Colonic mucosa (tissue), 4 donors: Measurements from ENCODE around the gene TMEM138. TPM values are rescaled to one million over a fixed set of nuclear protein-coding genes. Genes with fewer than 3 reads are reported as not detected.

Source experiments
- DNase-seq: peaks from one replicate; pipeline ENCODE4 v3.0.0-alpha.2; 2020
- H3K27ac ChIP-seq: fragments of 200-600 bp; one replicate; pipeline ENCODE4 v1.8.0; 2021
- H3K27me3 ChIP-seq: fragments of 200-600 bp; one replicate; pipeline ENCODE4 v1.8.0; 2021
- H3K36me3 ChIP-seq: fragments of 200-600 bp; one replicate; pipeline ENCODE4 v1.8.0; 2021
- H3K4me1 ChIP-seq: fragments of 200-600 bp; one replicate; pipeline ENCODE4 v1.8.0; 2021; ENCODE audit warnings: mild to moderate bottlenecking
- H3K4me3 ChIP-seq: fragments of 200-600 bp; one replicate; pipeline ENCODE4 v1.8.0; 2021
- H3K9ac ChIP-seq, 2 donors: one replicate each; pipeline ENCODE4 v1.7.0; 2013; ENCODE audit warnings: control low read depth in 2 of 2, low read depth in 2 of 2, low read length in 2 of 2
- H3K9me3 ChIP-seq: fragments of 200-600 bp; one replicate; pipeline ENCODE4 v1.8.0; 2021
- CTCF ChIP-seq: fragments of 200-600 bp; IDR thresholded peaks from one replicate; pipeline ENCODE4 v1.8.0; 2022; ENCODE audit warnings: antibody characterized with exemption, mild to moderate bottlenecking
- intact Hi-C: fragments of 100-400 bp; cut with DNase I; formaldehyde crosslinking; loops from one replicate; pipeline ENCODE4 v1.14.1; 2022
- total RNA-seq, 2 donors: library from RNA; stranded (reverse); fragmentation: NEBNext Ultra II Directional in 1 of 2; extraction: Animal tissue kit (Norgen Biotek cat#: 25700) in 1 of 2; gene quantifications; one replicate each; pipeline ENCODE4 v1.2.1, GENCODE V29; 2021
- donor health status: healthy.
- donor health status: DM: no; HTN: no; CAD: no.
- donor health status: DM: no; HTN: no; CAD: no.

The TMEM138 gene
- total RNA-seq, 2 donors from 2014 or later = 27.4 to 37.7 TPM

- no peaks in the 10 kb centered on the region for H3K9me3 ChIP-seq
- no peak overlapping the region for H3K9ac ChIP-seq
- intact Hi-C loops = no loop called here
- no peaks in the 10 kb centered on the region for H3K4me1 ChIP-seq
- TF ChIP-seq CTCF = no peak
- H3K36me3 ChIP-seq = peaks cover 7% of the 10 kb centered on the region
- no peak overlapping the region for H3K4me3 ChIP-seq
- DNase-seq = no peak
- H3K27me3 ChIP-seq = no peaks in the 10 kb centered on the region
- H3K27ac ChIP-seq = no peak overlapping the region
Observed at GRCh38 chr11:61343792-61344745, 18.1 kb upstream of the TMEM138 start.

- Histone ChIP-seq H3K27ac (no peak overlapping the region), H3K9me3 (no peaks in the 10 kb centered on the region)
Observed at GRCh38 chr11:61345170-61345610, 17.0 kb upstream of the TMEM138 start.

GRCh38 chr11:61345954-61346843 lies 16.0 kb upstream of the TMEM138 start:
- Histone ChIP-seq H3K9me3 (no peaks in the 10 kb centered on the region), H3K4me3 (no peak overlapping the region), H3K4me1 (no peaks in the 10 kb centered on the region), H3K27me3 (no peaks in the 10 kb centered on the region), H3K27ac (peak overlapping the region; percentile 47), H3K9ac (peak overlapping the region in 1 of 2 donors; percentile 51), H3K36me3 (peaks cover 10% of the 10 kb centered on the region)
- intact Hi-C loops = no loop called here
- no peak for TF ChIP-seq CTCF
- DNase-seq = peak; percentile 46

More at GRCh38 chr11:61345170-61345610, 17.0 kb upstream of the TMEM138 start:
- Histone ChIP-seq H3K4me1 (no peaks in the 10 kb centered on the region), H3K36me3 (peaks cover 10% of the 10 kb centered on the region), H3K9ac (no peak overlapping the region), H3K4me3 (no peak overlapping the region), H3K27me3 (no peaks in the 10 kb centered on the region)
- DNase-seq = no peak
- intact Hi-C loops = no loop called here
- TF ChIP-seq CTCF = no peak

- Histone ChIP-seq H3K27me3 (no peaks in the 10 kb centered on the region), H3K36me3 (peaks cover 14% of the 10 kb centered on the region), H3K4me3 (no peak overlapping the region), H3K27ac (no peak overlapping the region), H3K9ac (no peak overlapping the region), H3K4me1 (no peaks in the 10 kb centered on the region), H3K9me3 (no peaks in the 10 kb centered on the region)
- intact Hi-C loops = no loop called here
- DNase-seq = no peak
- TF ChIP-seq CTCF = no peak
Observed at GRCh38 chr11:61347916-61348461, 14.2 kb upstream of the TMEM138 start.

- intact Hi-C loops = no loop called here
- no peak for TF ChIP-seq CTCF
- H3K36me3 ChIP-seq = peaks cover 14% of the 10 kb centered on the region
- H3K9me3 ChIP-seq = no peaks in the 10 kb centered on the region
- H3K27ac ChIP-seq = no peak overlapping the region
- no peak for DNase-seq
- H3K4me3 ChIP-seq = no peak overlapping the region
- H3K4me1 ChIP-seq = no peaks in the 10 kb centered on the region
- no peaks in the 10 kb centered on the region for H3K27me3 ChIP-seq
- H3K9ac ChIP-seq = no peak overlapping the region
Observed at GRCh38 chr11:61349189-61349751, 12.9 kb upstream of the TMEM138 start.
